Body of pancreas (tissue), 4 donors: ENCODE results near the gene OR5AN1. TPM values are rescaled to one million over a fixed set of nuclear protein-coding genes. Genes with fewer than 3 reads are reported as not detected.
A peak's percentile ranks its signal among the peaks of the same experiment; 100 is the strongest.
"Not testable (repeated sequence)": the region's sequence is repeated elsewhere in the genome, so short reads cannot be mapped to it uniquely, and the experiment has no call there.

Experiments
- ATAC-seq: fragments of 150-250 bp; one replicate; pipeline ENCODE4 v1.9.1; 2016
- DNase-seq, 4 donors: peaks; one replicate each; pipeline ENCODE4 v3.0.0-alpha.2; 2019
- H3K27ac ChIP-seq, 4 donors: fragments of 200-600 bp; sonication (generic); 1 replicate in 3 of 4; 2 replicates in 1 of 4; pipeline versions ENCODE4 v1.5.1 to v1.6.1; 2016 to 2019; ENCODE audit warnings: mild to moderate bottlenecking in 1 of 4, mixed read lengths in 1 of 4, moderate library complexity in 1 of 4
- H3K27me3 ChIP-seq, 2 donors: fragments of 200-600 bp; sonication (generic); one replicate each; pipeline ENCODE4 v1.6.0; 2016; ENCODE audit warnings: mild to moderate bottlenecking in 1 of 2
- H3K36me3 ChIP-seq, 2 donors: fragments of 200-600 bp; sonication (generic); replicated peaks in 1 of 2; 2 replicates each; pipeline ENCODE4 v1.5.1; 2016; ENCODE audit warnings: low read depth in 2 of 2; ENCODE audit not compliant: insufficient read depth in 1 of 2
- H3K4me1 ChIP-seq: fragments of 200-600 bp; sonication (generic); one replicate; pipeline ENCODE4 v1.6.0; 2016
- H3K4me3 ChIP-seq, 2 donors: fragments of 200-600 bp; sonication (generic); 1 replicate in 1 of 2; 2 replicates in 1 of 2; pipeline ENCODE4 v1.5.1; 2016 to 2019
- H3K9me3 ChIP-seq, 3 donors: fragments of 200-600 bp; sonication (generic); 1 replicate in 2 of 3; 2 replicates in 1 of 3; pipeline ENCODE4 v1.5.1; 2016
- CTCF ChIP-seq, 7 experiments: fragments of 450-650 bp in 4 of 7; fragments of 200-600 bp in 3 of 7; sonication (generic) in 3 of 7; IDR thresholded peaks; one replicate each; pipeline ENCODE4 v1.5.1; 2016 to 2019; ENCODE audit warnings: antibody characterized with exemption in 7 of 7
- POLR2A ChIP-seq, 3 donors: fragments of 450-650 bp; IDR thresholded peaks; one replicate each; pipeline ENCODE4 v1.6.1; 2016; ENCODE audit warnings: antibody characterized with exemption in 3 of 3, mild to moderate bottlenecking in 2 of 3
- WGBS, 2 donors: methylation state at CpG; one replicate each; pipeline ENCODE4 v1.1.5; 2017; 5-methylcytosine and 5-hydroxymethylcytosine counted together
- intact Hi-C: fragments of 100-400 bp; cut with DNase I; formaldehyde crosslinking; loops from one replicate; pipeline ENCODE4 v1.15.1; 2023
- total RNA-seq, 2 donors: library from RNA; depleted of rRNA; stranded (reverse); fragments of >200 nt; gene quantifications; one replicate each; pipeline ENCODE4 v1.1.0, GENCODE V29; 2016

OR5AN1 gene
- total RNA-seq, 2 donors from 2014 or later: not detected

- Histone ChIP-seq H3K9me3 (no peaks in the 10 kb centered on the region), H3K4me1 (no peaks in the 10 kb centered on the region), H3K36me3 (no peaks in the 10 kb centered on the region), H3K27me3 (no peaks in the 10 kb centered on the region), H3K4me3 (no peak overlapping the region), H3K27ac (no peak overlapping the region)
- DNase-seq (peak in 1 of 4 donors; percentile 5), ATAC-seq (no peak)
- no peak for TF ChIP-seq CTCF (IDR thresholded peaks at IDR 0.05)
- TF ChIP-seq POLR2A (IDR thresholded peaks at IDR 0.05): no peak
- 57 to 68% methylated on average over 8 of the region's 8 CpGs for WGBS, 2 donors
- intact Hi-C loops: no loop called here
Observed at GRCh38 chr11:59368238-59369022, 9.7 kb downstream of the OR5AN1 start.

GRCh38 chr11:59372324-59372723 is 13.6 kb downstream of the OR5AN1 start:
- WGBS, 2 donors: 33 to 85% methylated on average over 2 to 3 of the region's 3 CpGs
- H3K4me3 ChIP-seq, H3K27me3 ChIP-seq, H3K36me3 ChIP-seq, DNase-seq, H3K4me1 ChIP-seq, ATAC-seq, intact Hi-C loops, H3K27ac ChIP-seq, H3K9me3 ChIP-seq: not testable (repeated sequence)

GRCh38 chr11:59380263-59381059 is 21.8 kb downstream of the OR5AN1 start:
- DNase-seq (no peak), ATAC-seq (no peak)
- intact Hi-C loops: no loop called here
- no peaks in the 10 kb centered on the region for H3K9me3 ChIP-seq
- 41 to 47% methylated on average over 2 of the region's 2 CpGs for WGBS, 2 donors
- no peaks in the 10 kb centered on the region for H3K36me3 ChIP-seq
- no peak overlapping the region for H3K27ac ChIP-seq
- no peak for TF ChIP-seq POLR2A (IDR thresholded peaks at IDR 0.05)
- no peak for TF ChIP-seq CTCF (IDR thresholded peaks at IDR 0.05)
- no peaks in the 10 kb centered on the region for H3K4me1 ChIP-seq
- no peak overlapping the region for H3K4me3 ChIP-seq
- no peaks in the 10 kb centered on the region for H3K27me3 ChIP-seq

- Histone ChIP-seq H3K27me3 (no peaks in the 10 kb centered on the region), H3K36me3 (no peaks in the 10 kb centered on the region), H3K4me1 (no peaks in the 10 kb centered on the region), H3K9me3 (no peaks in the 10 kb centered on the region), H3K4me3 (no peak overlapping the region), H3K27ac (no peak overlapping the region)
- DNase-seq (no peak), ATAC-seq (no peak)
- TF ChIP-seq CTCF (IDR thresholded peaks at IDR 0.05) (no peak), POLR2A (IDR thresholded peaks at IDR 0.05) (no peak)
- intact Hi-C loops: no loop called here
Observed at GRCh38 chr11:59394186-59394585, 35.5 kb downstream of the OR5AN1 start.

- Histone ChIP-seq H3K36me3 (no peaks in the 10 kb centered on the region), H3K4me1 (no peaks in the 10 kb centered on the region), H3K9me3 (no peaks in the 10 kb centered on the region), H3K4me3 (no peak overlapping the region), H3K27ac (no peak overlapping the region), H3K27me3 (no peaks in the 10 kb centered on the region)
- intact Hi-C loops: no loop called here
- ATAC-seq (no peak), DNase-seq (no peak)
- TF ChIP-seq POLR2A (IDR thresholded peaks at IDR 0.05) (no peak), CTCF (IDR thresholded peaks at IDR 0.05) (no peak)
- WGBS, 2 donors: 65 to 75% methylated on average over 3 of the region's 3 CpGs
Observed at GRCh38 chr11:59400461-59401261, 42.0 kb downstream of the OR5AN1 start.
